Stimulated activated CD4-positive, alpha-beta T cell treated with anti-CD3 and anti-CD28 coated beads, Interleukin-12 subunit alpha, Interleukin-12 subunit beta, amount 100 ng/mL, for 4 hours (primary cell): Measurements from ENCODE around the gene FZD10.

Experiments
- DNase-seq: peaks from one replicate; pipeline ENCODE4 v3.0.0-alpha.2; 2020

The FZD10 gene, protein sequence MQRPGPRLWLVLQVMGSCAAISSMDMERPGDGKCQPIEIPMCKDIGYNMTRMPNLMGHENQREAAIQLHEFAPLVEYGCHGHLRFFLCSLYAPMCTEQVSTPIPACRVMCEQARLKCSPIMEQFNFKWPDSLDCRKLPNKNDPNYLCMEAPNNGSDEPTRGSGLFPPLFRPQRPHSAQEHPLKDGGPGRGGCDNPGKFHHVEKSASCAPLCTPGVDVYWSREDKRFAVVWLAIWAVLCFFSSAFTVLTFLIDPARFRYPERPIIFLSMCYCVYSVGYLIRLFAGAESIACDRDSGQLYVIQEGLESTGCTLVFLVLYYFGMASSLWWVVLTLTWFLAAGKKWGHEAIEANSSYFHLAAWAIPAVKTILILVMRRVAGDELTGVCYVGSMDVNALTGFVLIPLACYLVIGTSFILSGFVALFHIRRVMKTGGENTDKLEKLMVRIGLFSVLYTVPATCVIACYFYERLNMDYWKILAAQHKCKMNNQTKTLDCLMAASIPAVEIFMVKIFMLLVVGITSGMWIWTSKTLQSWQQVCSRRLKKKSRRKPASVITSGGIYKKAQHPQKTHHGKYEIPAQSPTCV

DNA sequence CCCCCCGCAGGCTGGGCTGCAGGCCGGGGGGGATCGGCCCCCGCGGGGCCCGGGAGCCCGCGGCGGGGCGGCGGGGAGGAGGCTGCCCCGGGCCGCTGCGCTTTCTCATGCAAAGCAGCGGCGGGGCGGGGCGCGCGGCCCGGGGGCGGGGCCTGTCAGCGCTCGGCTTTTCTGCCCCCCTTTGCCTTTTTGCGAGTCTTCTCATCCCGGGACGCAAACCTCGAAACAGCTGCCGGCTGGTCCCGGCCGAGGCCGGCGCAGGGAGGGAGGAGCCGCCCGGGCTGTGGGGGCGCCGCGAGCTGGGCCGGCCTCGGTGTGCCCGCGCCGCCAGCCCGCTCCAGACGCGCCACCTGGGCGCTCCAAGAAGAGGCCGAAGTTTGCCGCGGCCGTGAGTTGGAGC lies at the start of gene FZD10:
Gene FZD10, plus strand, starts transcription at position 198 of the 400 bp plus-strand sequence. CDS start 479 bp downstream, outside the sequence.
- peak; percentile 14 for DNase-seq

GRCh38 chr12:130114952-130115351 lies 47.3 kb upstream of the FZD10 start:
- no peak for DNase-seq

GRCh38 chr12:130115646-130116045 lies 46.6 kb upstream of the FZD10 start:
- DNase-seq, result no peak

GRCh38 chr12:130116791-130117190 lies 45.5 kb upstream of the FZD10 start:
- no peak for DNase-seq

DNA sequence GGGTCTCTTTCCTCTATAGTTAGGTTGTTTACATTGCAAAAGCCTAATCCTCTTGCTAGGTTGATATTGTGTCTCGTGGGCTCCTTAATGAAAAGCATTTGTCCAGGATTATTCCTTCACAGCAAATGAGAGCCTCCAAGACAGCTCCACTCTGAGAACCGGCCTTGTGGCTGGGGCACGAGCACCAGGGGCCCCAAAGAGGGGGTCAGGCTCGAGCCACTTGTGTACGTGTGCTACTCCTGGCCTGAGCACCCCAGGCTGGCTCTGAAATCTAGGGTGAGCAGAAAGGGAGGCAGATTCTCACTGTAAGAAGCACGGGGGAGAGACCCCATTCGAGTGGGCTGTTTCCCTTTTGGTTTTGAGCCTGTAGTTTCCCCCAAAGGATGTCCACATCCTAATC lies 45.0 kb upstream of the FZD10 start:
- no peak for DNase-seq

DNA sequence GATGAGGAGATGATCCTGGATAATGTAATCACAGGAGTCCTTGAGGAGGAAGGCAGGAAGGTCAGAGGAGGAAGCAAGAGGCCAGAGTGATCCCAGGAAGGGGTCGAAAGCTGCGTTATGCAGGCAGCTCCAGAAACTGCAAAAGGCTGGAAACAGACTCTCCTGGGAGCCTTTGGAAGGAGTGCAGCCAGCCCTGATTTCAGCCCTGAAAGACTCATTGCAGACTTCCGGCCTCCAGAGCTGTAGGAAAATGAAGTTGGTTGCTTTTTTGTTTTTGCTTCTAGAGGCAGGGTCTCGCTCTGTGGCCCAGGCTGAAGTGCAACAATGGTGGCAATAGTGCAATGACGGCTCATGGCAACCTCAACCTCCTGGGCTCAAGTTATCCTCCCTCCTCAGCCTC lies 44.6 kb upstream of the FZD10 start:
- no peak for DNase-seq

- no peak for DNase-seq
Measured at GRCh38 chr12:130118181-130118580, 44.1 kb upstream of the FZD10 start.

GRCh38 chr12:130119241-130119861 lies 42.9 kb upstream of the FZD10 start:
- DNase-seq, result no peak

DNA sequence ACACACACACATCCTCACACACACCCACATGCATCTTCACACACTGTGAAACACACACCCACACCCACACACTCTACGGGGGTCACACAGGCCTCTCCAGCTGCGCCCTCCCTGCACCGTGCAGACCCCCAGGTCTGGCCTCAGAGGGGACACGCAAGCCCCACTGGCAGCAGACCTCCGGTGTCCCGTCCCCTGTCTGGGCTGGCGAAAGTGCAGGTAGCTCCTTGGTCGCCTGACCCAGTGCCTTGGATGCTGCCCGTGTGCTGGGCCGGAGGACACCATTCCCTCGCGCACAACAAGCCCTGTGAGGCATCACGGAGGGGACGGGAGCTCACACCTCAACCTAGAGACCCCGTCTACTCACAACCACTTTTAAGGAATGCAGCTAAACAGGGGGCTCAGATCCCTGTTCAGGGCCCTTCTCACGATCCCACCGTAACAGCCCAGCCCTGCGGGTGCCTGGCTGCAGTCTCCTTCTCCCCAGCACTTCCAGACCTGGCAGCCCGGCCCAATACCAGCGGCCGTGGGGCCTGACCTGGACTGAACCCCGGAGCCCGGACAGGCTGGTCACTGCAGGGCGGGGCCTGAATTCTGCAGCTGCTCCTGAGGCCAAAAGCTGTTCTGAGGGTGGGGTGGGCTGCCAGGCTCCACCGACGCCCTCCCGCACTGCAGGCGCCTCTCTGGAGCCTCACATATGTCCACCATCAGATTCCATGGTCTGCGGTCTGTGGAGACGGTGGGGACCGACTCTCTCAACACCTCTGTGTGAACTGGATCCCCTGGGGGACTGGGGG lies 42.1 kb upstream of the FZD10 start:
- no peak for DNase-seq

GRCh38 chr12:130121226-130122000 lies 40.9 kb upstream of the FZD10 start:
- DNase-seq, result no peak

GRCh38 chr12:130122356-130122755 lies 39.9 kb upstream of the FZD10 start:
- DNase-seq, result no peak

DNA sequence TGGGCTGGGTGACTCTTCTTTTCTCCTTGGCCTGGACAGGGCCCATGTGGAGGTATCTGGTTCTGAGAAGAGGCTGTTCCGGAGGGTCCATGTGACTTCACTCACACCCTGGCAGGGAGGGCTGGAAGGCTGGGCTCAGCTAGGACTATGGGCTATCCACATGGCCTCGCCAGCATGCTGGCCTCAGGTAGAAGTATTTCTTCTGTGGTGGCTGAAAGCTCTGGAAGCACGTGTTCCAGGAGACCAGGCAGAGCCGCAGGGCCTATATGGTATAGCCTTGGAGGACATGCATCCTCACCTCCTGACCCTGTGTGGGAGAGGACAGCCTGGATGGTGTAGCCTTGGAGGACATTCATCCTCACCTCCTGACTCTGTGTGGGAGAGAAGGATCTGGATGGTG lies 38.2 kb upstream of the FZD10 start:
- no peak for DNase-seq

DNA sequence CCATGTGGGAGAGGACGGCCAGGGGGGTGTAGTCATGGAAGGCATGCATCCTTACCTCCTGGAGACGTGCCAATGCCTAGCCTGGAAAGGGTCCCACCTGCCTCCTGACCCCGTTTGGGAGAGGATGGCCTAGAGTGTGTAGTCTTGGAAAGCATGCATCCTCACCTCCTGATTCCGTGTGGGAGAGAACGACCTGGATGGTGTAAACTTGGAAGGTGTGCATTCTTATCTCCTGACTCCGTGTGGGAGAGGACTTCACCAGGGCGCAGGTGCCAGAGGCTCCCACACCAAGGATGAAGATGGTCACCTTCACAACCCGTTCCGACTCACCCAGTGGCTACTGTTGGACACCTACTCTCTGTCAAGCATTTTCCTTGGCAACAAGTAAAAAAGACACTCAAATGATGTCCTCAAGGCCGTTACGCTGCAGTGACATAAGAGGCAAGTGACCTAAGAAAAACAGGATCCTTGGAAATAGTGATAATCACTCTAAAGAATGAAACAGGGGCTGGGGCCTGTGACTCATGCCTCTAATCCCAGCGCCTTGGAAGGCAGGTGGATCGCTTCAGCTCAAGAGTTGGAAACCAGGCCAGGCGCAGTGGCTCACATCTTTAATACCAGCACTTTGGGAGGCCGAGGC lies 37.5 kb upstream of the FZD10 start:
- no peak for DNase-seq

DNA sequence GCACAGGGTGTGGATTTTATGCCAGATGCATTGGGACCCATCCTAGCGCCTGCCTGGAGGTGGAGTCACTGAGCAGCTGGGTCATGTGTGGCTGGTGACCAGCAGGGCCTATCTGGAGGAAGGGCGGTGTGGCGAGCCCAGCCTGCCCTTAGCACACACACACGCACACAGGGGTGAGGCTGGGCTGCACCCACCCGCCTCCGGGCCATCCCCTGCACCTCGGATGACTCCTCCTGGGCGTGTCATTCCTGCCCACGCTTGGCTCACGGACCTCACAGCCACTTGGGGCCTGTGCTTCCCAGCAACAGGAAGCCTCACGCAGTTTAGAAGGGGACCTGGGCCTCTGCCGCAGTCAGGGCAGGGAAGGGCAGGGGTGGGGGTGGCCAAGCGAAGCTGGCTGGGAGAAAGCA lies 36.2 kb upstream of the FZD10 start:
- DNase-seq, result no peak

GRCh38 chr12:130127532-130127911 lies 34.7 kb upstream of the FZD10 start:
- DNase-seq, result no peak

DNA sequence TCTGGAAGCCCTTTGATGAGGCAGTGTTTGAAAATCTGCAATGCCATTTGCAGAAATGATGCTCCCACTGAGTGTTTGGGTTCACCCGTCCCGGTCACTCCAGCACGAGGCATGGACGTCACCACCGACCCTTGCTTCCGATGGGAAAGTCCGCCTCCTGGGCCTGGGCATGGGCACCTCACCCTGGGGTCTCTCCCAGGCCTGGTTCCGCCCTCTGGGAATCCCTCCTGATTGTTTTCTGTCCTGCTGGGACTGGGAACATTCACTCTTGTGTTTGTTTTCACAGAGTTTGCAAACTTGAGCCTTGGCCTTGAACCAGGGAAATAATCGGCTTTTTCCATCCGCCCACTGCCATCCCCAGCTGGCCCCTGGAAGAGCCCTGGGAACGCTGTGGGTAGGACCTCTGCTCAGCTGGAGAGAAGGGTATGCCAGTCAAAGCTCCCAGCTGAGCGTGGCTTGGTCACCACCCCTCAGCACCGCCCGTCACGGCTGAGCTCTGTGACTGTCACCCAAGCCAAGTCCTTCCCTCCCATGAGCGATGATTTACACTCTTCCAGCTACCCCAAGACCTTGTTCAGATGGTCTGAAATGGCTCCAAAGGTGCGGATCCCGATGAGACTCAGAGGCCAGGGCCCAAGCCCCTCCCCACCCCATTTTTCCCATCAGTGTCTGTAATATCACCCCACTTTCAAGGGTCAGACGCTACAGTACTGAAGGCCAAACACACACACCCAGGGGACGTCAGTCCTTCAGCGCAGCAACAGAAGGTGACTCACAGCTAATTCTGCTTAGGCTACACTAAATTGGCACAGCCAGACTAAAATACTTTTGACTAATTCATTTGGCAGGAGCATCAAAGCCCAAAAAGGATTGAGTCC lies 34.1 kb upstream of the FZD10 start:
- DNase-seq, result no peak

DNA sequence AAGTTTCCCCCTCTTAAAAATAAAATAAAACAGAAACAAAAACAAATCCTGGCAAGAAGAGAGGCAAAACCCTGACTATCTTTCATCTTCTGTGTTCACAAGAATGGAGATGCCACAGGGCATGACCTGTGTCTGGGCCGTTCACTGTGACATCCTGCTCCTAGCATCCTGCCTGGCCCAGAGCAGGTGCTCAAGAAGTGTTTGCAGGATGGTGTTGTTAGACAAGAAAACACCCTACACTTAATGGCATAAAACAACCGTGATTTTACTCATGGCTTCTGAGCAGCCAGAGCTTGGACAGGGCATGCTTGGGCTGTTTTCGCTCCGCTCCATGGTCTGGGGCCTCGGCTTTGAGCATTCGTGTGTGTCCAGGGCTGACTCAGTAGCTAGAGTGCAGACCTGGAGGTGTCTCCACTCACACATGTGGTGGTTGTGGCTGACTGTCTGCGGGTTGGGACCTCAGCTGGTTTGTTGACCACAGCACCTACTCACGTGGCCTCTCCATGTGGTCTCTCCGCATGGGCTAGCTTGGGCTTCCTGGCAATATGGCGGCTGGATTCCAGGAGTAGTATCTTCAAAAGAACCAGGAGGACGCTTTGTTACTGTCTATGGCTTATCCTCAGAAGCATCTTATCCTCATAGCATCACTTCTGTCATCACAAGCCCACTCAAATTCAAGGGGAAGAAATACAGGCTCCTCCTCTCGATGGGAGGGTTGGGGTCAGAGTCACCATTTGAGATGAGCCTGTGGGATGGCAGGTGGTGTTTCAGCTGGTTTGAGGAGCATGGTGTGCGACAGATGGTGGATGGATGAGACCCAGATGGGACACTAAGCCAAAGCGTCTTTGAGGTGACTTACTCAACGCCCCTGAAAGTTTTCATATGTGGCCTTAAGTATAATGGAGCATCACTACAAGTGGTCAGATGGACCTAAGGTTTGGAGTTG lies 33.2 kb upstream of the FZD10 start:
- DNase-seq, result no peak

DNA sequence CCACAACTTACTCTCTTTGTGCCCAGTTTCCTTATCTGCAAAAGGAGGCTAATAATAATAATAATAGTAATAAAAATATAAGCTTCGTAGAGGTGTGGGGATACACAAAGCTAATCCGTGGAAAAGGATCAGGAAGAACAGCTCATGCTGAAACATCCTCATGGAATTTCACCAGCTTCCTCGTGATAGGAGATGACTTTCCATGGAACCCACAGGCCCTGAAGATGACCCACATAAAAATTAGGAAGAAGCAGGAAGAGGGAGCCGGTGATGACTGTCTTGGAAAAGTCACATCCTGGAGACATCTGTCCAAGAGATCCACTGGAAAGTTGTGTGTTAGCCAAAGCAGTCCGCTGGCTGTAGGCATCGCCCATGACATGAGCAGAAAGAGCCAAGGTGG lies 31.9 kb upstream of the FZD10 start:
- DNase-seq, result no peak

GRCh38 chr12:130131025-130131424 lies 31.2 kb upstream of the FZD10 start:
- no peak for DNase-seq

DNA sequence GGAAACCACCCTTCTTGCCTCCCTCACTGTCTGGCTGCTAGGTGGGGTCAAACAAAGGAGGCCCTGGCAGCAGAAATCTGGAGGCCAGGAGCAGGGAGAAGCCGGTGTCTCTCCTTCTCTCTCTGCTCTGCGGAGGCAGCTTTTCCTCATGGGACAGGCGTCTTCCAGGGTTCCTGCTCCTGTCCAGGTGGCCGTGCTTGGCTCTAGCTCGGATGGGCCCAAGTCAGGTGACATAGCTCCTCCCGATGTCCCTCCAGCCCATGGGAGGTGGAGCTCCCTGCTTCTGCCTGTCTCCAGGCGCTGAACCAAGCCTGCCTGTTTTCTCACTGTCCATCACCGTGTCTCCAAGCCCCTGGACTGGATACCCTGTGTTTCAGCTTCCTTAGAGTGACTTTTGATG lies 30.5 kb upstream of the FZD10 start:
- no peak for DNase-seq
